A673 (cell line): ENCODE data around the gene DMAC2L. TPM values are rescaled to one million over a fixed set of nuclear protein-coding genes. Genes with fewer than 3 reads are reported as not detected.
A peak's percentile ranks its signal among the peaks of the same experiment; 100 is the strongest.

Source experiments
- Bru-seq: library from RNA; stranded (reverse); fragments of 400-500 nt; gene quantifications from one replicate; lab custom pipeline; 2021; lab: Mats Ljungman, UMichigan
- BruChase-seq, 2 experiments: library from RNA; stranded (reverse); fragments of 400-500 nt; gene quantifications; one replicate each; lab custom pipeline; 2021; lab: Mats Ljungman, UMichigan
- BruUV-seq: library from RNA; stranded (reverse); fragments of 400-500 nt; replicated peaks from 2 replicates; lab custom pipeline; 2021; lab: Mats Ljungman, UMichigan
- CTCF ChIA-PET: fragments of 300-600 bp; sonication (Branson Sonifier 250); formaldehyde crosslinking; loops from one replicate; lab custom pipeline; 2022; ENCODE audit warnings: antibody characterized with exemption; lab: Charles Lee
- POLR2A ChIA-PET: fragments of 300-600 bp; sonication (Branson Sonifier 250); formaldehyde crosslinking; loops from one replicate; lab custom pipeline; 2022; ENCODE audit warnings: antibody characterized with exemption; ENCODE audit not compliant: low non-redundant PET; lab: Charles Lee
- DNase-seq: peaks from one replicate; pipeline ENCODE4 v3.0.0-alpha.2; 2015; ENCODE audit warnings: low spot score
- H3K27ac ChIP-seq: fragments of 200-600 bp; sonication (generic); 2 replicates; pipeline ENCODE4 v1.5.1; 2016; ENCODE audit warnings: mixed run types, low read depth, mild to moderate bottlenecking, mixed read lengths, antibody characterized with exemption, low read length; ENCODE audit not compliant: poor library complexity, severe bottlenecking
- H3K27me3 ChIP-seq: fragments of 200-600 bp; sonication (generic); replicated peaks from 2 replicates; pipeline ENCODE4 v1.6.1; 2017; ENCODE audit warnings: mixed run types, low read depth, mild to moderate bottlenecking, mixed read lengths, antibody characterized with exemption, low read length; ENCODE audit not compliant: insufficient read depth, poor library complexity
- H3K36me3 ChIP-seq: fragments of 200-600 bp; sonication (generic); 2 replicates; pipeline ENCODE4 v1.6.1; 2016; ENCODE audit warnings: mixed run types, mild to moderate bottlenecking, mixed read lengths, antibody characterized with exemption, low read length; ENCODE audit not compliant: insufficient read depth, poor library complexity, severe bottlenecking
- H3K4me1 ChIP-seq: fragments of 200-600 bp; sonication (generic); 2 replicates; pipeline ENCODE4 v1.6.1; 2017; ENCODE audit warnings: mixed run types, mild to moderate bottlenecking, mixed read lengths, antibody characterized with exemption, low read length; ENCODE audit not compliant: insufficient read depth, poor library complexity, severe bottlenecking
- H3K4me3 ChIP-seq: fragments of 200-600 bp; sonication (generic); 2 replicates; pipeline ENCODE4 v1.5.1; 2016; ENCODE audit warnings: low read depth, mixed run types, mild to moderate bottlenecking, mixed read lengths, low read length; ENCODE audit not compliant: poor library complexity, severe bottlenecking
- H3K9me3 ChIP-seq: fragments of 200-600 bp; sonication (generic); 2 replicates; pipeline ENCODE4 v1.6.1; 2016; ENCODE audit warnings: mixed run types, low read depth, mild to moderate bottlenecking, mixed read lengths, antibody characterized with exemption, low read length; ENCODE audit not compliant: poor library complexity, severe bottlenecking
- CTCF ChIP-seq: fragments of 300-800, 200-600 bp; sonication (generic); conservative IDR thresholded peaks from 2 replicates; pipeline ENCODE4 v1.5.1; 2017; ENCODE audit warnings: low read depth, mild to moderate bottlenecking, antibody characterized with exemption, low read length, moderate library complexity, mixed read lengths
- EZH2 ChIP-seq: fragments of 200-600 bp; sonication (generic); IDR thresholded peaks from 2 replicates; pipeline ENCODE4 v1.6.1; 2017; ENCODE audit warnings: borderline replicate concordance, low read depth, mild to moderate bottlenecking, mixed read lengths, antibody characterized with exemption, low read length; ENCODE audit not compliant: poor library complexity, severe bottlenecking
- intact Hi-C: fragments of 100-400 bp; cut with micrococcal nuclease; formaldehyde crosslinking; loops from one replicate; pipeline ENCODE4 v1.10.0; 2022; ENCODE audit not compliant: unreplicated experiment
- long read RNA-seq: library from polyadenylated mRNA; stranded (forward); transcript quantifications from one replicate; pipeline ENCODE4 v2.0.0, GENCODE V29; 2022
- total RNA-seq: library from RNA; stranded (reverse); gene quantifications from 2 replicates; pipeline ENCODE4 v1.2.3, GENCODE V29; 2021

DMAC2L gene
- total RNA-seq (18.4 and 20.4 TPM in 2 replicates), Bru-seq, nascent RNA (percentile 84 among the genes with signal in this experiment), BruChase-seq, experiment 1, labeled RNA remaining after a 2-hour chase (percentile 85 among the genes with signal in this experiment), BruChase-seq, experiment 2, labeled RNA remaining after a 6-hour chase (percentile 81 among the genes with signal in this experiment)
- long read RNA-seq, transcript ATP5S-207 (5 exons, 2,008 nt) = major isoform, 7 of 31 reads
- long read RNA-seq, partial matches to known transcripts = 9 of 31 reads
- long read RNA-seq, other reads (novel, unspliced or antisense) = 13 of 31 reads

- peaks cover 11% of the 10 kb centered on the region for H3K4me1 ChIP-seq
- peak; percentile 98 for DNase-seq
- no TSS peak for BruUV-seq
- H3K36me3 ChIP-seq = peaks cover 6% of the 10 kb centered on the region
- ChIA-PET CTCF (interaction anchor here (0.6 kb wide), 1 partner anchor 465 kb away, joined by 5 read pairs; no protein-coding TSS in a partner anchor), POLR2A (interaction anchor here (0.6 kb wide), 1 partner anchor 8 kb away, joined by 6 read pairs; no protein-coding TSS in a partner anchor)
- H3K27me3 ChIP-seq = no peaks in the 10 kb centered on the region
- intact Hi-C loops = loop anchor here (1.0 to 5.0 kb wide), 2 partner anchors 195 to 445 kb away; no protein-coding TSS in a partner anchor
- TF ChIP-seq EZH2 (no peak), CTCF (no peak)
- peak within 1 kb of the TSS; percentile 94 for H3K27ac ChIP-seq
- no peaks in the 10 kb centered on the region for H3K9me3 ChIP-seq
- peak within 1 kb of the TSS; percentile 85 for H3K4me3 ChIP-seq
Observed at GRCh38 chr14:50311972-50312733, at the start of gene DMAC2L, which contains the start of gene L2HGDH. TSS of gene DMAC2L (plus strand) at chr14:50312324. CDS start at chr14:50321488, 9,164 bp downstream. TSS of gene L2HGDH (minus strand) at chr14:50312229. CDS start at chr14:50312150, 79 bp downstream.

DNA sequence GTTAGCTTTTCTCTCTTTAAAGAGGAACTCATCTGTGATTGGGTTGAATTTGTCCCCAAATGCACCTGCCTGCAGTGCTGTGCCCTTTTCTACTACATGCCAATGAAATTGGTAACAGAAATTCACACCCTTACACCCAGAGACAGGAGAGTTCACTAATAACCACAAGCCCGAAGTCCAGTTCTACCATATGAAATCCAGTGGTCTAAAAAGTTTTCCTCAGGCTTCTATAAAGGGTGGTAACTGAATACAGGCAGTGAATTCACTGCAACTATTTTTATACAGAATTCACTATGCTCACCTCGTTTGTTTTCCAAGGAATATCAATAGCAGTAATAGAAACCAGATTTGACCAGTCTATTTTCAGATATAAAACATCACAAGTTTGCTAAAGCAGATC is 49.3 kb upstream of the DMAC2L start:
- no peaks in the 10 kb centered on the region for H3K9me3 ChIP-seq
- TF ChIP-seq CTCF (no peak), EZH2 (no peak)
- no TSS peak for BruUV-seq
- H3K27ac ChIP-seq = no peak overlapping the region
- DNase-seq = no peak
- POLR2A ChIA-PET = no interaction called here
- intact Hi-C loops = no loop called here
- H3K4me3 ChIP-seq = no peak overlapping the region
- no peaks in the 10 kb centered on the region for H3K27me3 ChIP-seq
- no peaks in the 10 kb centered on the region for H3K36me3 ChIP-seq
- CTCF ChIA-PET = no interaction called here
- no peaks in the 10 kb centered on the region for H3K4me1 ChIP-seq

GRCh38 chr14:50263321-50263720 is 48.8 kb upstream of the DMAC2L start:
- H3K27ac ChIP-seq = no peak overlapping the region
- DNase-seq = no peak
- no peaks in the 10 kb centered on the region for H3K9me3 ChIP-seq
- TF ChIP-seq EZH2 = no peak
- TF ChIP-seq CTCF = no peak
- intact Hi-C loops = no loop called here
- ChIA-PET CTCF (no interaction called here), POLR2A (no interaction called here)
- H3K36me3 ChIP-seq = no peaks in the 10 kb centered on the region
- no peaks in the 10 kb centered on the region for H3K27me3 ChIP-seq
- BruUV-seq = no TSS peak
- no peaks in the 10 kb centered on the region for H3K4me1 ChIP-seq
- no peak overlapping the region for H3K4me3 ChIP-seq
